GM18861 (cell line): ENCODE measurements around the gene TNFSF11.

Experiments
- ATAC-seq: cut with Tn5 transposase; IDR thresholded peaks from one replicate; pipeline ENCODE4 v1.9.1; 2021; ENCODE audit not compliant: unreplicated experiment

The TNFSF11 gene

DNA sequence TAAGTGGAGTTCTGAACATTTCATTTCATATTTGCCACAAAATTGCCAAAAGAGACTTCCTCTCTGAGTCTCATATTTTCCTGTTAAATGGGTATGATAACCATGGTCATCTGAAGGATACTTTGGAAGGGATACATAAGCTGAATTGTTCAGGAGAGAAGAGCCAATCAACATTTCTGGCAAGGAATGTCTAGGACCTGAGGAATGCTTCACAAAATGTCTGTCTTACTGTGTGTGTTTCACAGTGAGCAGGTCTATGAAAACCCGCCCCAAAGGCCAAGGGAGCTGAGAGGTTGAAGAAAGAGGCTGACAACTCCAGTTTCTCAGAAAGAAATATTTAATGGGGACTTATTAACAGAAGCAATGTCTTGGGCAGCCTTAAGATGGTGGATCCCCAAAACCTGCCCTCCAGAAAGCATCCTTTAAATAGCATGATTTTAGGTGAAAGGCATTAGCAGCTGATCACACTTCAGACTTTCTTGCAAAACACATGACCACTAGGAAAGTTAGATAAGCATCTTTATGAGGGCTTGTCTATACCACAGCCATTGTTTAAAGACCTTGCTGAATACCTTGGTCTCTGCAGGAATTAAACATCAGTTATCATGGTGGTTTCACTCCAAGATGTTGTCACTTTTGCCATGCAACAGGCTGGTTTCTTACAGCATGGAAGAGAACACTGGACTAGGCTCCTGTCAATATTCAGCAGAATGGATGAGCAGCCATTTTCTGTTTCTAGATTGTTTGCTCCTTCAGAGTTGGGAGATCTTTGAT is 78.9 kb downstream of the TNFSF11 start:
- ATAC-seq = no peak

DNA sequence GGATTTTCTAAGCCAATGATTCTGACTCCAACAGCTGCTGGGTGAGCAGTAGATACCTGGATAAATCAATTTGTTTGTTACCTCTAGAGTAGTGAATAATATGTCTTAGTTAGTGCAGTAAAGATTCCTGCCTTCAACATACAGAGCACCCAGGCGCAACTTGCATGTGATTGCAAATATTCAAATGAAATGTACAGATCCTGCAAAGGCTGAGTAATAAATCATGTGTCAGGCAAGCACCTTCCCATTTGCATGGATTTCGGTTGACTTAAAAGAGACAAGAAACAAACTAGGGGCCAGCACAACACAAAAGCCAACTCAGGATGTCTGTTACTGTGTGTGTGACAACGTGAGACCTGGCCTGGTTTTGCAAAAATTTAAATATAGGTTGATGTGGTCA is 79.7 kb downstream of the TNFSF11 start:
- ATAC-seq = no peak

DNA sequence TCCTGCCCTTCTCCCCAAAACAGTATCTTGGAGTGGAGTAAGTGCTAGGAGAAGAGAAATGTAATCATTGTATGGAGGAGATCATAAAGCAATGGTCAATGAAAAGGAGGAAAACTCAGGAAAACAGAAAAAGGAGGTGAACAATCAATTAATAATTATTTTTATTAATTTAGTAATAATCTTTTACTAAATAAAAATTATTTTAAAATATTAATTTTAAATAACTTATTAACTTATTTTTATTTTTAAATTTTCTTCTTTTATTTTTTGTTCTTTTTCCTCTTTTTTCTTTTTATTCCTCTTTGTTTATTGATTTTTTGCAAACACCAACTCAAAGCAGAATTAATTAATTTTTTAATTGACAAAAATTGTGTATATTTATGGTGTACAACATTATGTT is 80.3 kb downstream of the TNFSF11 start:
- no peak for ATAC-seq

DNA sequence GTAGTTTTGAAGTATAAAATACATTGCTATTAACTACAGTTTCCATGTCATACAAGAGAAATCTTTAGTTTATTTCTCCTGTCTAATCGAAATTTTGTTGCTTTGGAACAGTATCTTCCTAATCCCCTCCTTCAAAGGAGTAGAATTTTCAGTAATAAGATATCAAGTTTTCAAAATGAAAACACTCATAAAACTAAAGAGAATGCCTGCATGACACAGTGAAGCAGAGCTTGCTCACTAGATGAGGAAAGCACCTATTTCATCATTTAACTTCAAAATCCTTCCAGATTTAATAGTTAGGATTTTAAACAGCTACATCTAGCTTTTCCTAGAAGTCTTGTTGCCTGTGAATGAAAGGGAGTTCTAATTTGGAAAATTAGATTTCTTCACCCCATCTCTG is 80.8 kb downstream of the TNFSF11 start:
- no peak for ATAC-seq

DNA sequence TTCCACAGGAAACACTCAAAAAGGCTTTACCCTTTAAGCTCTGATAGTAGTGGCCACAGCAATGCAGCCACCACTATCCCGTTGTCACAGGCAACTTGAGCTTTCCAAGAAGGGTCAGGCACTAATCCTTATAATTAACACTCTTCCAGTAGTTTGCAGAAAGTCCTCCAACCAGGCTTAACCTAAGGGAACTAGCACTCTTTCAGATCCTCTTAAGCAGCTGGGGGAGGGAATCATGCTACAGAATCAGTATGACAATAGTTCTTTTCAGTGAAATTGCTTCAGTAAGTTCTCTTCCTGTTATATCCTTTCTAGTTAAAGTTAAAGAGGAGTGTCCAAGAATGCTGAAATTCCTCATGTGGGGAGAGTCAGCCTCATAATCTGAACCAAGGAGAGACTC is 82.2 kb downstream of the TNFSF11 start:
- no peak for ATAC-seq

DNA sequence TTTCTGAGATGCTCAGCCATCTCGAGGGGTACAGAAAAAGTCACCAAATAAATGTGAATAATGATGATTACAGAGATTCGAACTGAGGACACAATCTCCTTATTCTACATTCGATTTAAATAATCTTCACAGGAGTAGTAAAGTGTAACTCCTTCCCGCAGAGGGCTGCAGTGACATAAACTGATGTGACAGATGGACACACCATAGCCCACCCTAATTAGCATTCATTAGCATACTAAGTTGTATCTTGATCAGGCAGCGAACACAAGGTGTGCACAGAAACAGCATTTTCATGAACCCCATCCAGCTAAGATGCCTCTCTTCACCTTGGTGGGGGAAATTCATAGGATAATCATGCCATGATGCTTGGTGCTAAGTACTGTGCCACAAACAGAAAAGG is 83.0 kb downstream of the TNFSF11 start:
- no peak for ATAC-seq
